HTERT RPE-1 (cell line): Measurements from ENCODE around the gene ST3GAL6.

Experiments used
- in situ Hi-C: fragments of 300-500 bp; cut with MboI; formaldehyde crosslinking; loops from 4 replicates; pipeline ENCODE4 v1.14.3; 2020; ENCODE audit warnings: low sequenced_read_pairs

The ST3GAL6 gene

DNA sequence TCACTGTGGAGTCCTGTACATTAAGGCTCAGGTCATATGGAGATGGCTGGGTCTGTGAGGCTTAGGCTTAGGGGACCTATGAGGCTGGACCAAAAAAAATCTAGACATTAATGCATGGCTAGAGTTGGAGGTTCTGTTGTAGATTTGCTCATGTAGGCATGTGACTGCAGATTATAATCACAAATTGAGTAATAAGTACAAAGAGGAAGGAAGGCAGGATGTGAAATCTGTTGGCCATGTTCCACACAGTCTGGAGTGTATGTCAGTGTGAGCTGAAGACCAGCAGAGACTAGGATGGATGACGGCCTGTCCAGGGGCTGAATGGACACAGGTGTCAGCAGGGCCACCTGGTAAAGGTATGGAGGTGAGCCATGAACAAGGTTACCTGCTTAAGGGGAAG lies at the start of gene ST3GAL6:
ST3GAL6 (plus strand) TSS at position 265 of the 400 bp plus-strand sequence. CDS start 5,101 bp downstream, outside the sequence.
- in situ Hi-C loops: no loop called here

DNA sequence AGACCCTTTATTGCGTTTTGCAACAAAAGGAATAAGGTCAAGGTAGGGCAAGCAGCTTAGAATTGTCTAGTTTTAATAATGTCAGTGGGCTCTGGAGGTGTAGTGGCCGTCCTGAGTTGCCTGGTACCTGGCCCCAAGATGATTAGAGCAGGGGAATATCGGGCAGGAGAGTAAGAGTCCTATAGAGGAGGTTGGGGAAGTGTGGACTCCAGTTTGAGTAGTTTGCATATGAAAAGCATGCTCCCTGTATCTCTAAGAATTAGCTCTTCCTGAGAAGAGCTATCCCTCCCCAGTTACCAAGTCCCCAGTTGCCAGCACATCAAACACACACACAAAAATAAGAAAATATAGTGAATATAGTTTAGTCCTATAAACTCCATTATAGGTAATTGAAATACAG lies 49.2 kb upstream of the ST3GAL6 start:
- in situ Hi-C loops: no loop called here

DNA sequence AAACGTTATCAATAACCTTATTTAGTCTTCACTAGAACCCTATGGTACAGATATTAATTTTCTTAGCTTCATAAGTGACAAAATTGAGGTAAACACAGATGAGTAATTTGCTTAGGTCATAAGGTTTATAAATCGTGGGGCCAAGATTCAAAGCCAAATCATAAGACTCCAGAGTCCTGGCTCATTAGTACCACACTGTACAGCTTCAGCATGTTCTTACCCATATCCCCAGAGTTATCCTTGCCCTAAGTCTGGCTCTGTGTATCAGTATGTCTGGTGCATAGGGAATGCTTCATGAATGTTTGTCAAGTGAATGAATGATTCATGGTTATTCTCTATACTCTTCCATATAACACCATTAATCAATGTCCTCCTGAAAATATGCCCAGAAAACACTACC lies 45.6 kb upstream of the ST3GAL6 start:
- in situ Hi-C loops: no loop called here

DNA sequence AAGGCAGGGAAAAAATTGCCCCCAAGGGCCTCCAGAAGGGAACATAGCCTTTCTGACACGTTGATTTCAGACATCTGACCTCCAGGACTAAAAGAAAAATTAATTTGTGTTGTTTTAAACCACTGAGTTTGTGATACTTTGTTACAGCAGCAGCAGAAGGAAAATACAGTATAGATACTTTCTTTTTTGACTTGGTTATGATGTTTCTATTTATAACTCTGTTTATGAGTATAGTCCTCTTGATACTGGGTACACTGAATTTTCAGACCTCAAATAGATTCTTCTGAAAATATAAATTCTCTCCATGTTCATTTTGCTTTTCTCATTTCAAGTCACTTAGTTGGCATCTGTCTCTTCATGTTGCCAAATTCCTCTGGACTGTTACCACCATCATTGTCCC lies 44.4 kb upstream of the ST3GAL6 start:
- in situ Hi-C loops: no loop called here

DNA sequence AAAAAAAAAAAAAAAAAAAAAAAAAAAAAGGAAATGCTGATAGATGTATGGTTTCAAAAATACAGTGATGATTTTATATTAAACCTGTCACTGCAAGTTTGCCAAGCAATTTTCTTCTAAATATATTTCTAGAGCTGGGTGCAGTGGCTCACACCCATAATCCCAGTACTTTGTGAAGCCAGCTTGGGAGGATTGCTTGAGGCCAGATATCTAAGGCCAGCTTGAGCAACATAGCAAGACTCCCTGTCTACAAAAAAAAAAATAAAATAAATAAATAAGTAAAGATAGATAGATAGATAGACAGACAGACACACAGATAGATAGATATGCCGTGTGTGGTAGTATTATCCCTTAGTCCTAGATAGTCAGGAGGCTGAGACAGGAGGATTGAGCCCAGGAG lies 41.4 kb upstream of the ST3GAL6 start:
- in situ Hi-C loops: no loop called here

GRCh38 chr3:98722389-98722788 lies 40.8 kb upstream of the ST3GAL6 start:
- in situ Hi-C loops: no loop called here

DNA sequence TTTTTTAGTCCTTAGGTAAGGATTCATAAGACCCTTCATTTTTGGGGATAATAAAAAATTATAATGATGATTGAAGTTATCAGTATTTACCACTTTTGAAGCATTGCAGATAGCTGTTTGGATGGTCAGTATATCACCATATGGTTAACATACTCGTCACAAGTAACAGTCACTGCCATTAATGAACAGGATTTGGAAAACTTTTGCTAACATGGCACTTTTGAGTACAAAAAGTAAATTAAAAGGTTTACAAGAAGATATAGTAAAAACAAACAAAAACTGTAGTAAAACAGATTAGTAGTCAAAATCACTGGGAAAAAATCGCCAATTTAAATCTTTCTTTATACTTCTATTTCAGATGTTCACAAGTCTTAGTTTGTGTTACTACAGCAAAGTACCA lies 37.8 kb upstream of the ST3GAL6 start:
- in situ Hi-C loops: no loop called here

DNA sequence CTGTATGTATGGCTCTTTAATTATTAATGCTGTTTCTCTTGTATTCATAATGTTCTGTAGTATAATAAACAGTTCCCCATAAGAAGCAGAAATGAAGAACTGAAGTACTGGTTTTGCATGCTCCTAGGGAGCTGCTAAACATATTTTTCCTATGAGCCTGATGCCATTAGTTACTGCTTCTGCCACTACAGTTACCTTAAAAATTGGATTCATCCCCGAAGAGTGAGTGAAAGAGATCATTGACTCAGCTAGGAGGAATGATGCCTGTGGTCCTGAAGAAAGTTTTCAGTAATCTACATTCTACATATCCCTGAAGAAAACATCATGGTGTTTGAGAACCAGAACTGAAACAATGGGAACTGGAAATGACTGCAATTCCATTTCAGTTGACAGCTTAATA lies 37.1 kb upstream of the ST3GAL6 start:
- in situ Hi-C loops: no loop called here

DNA sequence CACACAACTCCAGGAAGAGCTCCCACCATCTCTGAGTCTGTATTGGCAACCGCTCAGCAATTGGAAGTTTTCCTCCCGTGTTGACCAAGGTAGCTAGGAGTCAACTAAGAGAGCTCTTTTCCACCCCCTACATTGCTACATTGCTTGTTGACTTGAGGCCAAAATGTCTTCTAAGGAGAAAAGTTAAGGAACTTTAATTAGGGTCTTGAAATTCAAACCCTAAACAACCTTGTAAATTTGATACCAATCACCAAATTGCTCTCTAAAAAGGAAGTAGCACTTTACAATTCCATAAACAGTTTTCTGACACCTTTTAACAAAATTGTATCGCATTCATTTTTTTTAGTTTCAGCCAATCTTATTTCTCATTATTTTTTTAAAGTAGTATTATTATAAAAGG lies 35.5 kb upstream of the ST3GAL6 start:
- in situ Hi-C loops: no loop called here

DNA sequence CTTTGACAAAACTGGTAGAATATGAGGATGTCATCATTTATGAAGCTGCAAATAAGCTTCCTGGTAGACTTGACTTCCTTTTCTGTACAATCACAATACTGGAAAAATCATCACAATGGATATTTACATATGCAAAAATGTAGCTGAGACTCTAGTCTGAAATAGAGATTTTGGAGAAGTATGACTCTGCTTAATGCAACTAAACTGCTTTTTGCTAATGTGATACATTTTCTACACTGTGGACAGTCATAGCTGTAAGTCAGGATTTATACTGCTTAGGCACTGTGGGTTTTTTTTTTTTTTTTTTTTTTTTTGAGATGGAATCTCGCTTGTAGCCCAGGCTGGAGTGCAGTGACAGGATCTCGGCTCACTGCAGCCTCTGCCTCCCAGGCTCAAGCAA lies 34.5 kb upstream of the ST3GAL6 start:
- in situ Hi-C loops: no loop called here

DNA sequence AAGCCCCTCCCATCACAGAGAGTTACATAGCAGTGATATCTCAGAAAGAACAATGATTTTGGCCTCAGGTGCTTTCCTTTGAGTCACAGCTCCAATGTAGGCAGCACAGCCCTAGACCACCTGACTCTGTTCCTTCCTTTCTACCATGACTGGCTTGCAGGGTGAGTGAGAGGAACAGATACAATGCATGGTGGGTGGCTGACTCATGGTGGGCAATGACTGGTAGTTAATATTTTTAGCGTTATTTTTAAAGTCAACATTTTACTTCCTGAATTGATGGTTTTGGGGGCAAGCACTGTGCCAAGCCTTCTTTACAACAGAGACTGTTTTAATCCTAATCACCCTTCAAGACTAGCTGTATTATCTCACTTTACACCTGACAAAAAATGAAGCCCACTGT lies 32.8 kb upstream of the ST3GAL6 start:
- in situ Hi-C loops: no loop called here

- in situ Hi-C loops: no loop called here
Observed at GRCh38 chr3:98730886-98731537, 32.1 kb upstream of the ST3GAL6 start.

GRCh38 chr3:98731720-98732285 lies 31.3 kb upstream of the ST3GAL6 start:
- in situ Hi-C loops: no loop called here

DNA sequence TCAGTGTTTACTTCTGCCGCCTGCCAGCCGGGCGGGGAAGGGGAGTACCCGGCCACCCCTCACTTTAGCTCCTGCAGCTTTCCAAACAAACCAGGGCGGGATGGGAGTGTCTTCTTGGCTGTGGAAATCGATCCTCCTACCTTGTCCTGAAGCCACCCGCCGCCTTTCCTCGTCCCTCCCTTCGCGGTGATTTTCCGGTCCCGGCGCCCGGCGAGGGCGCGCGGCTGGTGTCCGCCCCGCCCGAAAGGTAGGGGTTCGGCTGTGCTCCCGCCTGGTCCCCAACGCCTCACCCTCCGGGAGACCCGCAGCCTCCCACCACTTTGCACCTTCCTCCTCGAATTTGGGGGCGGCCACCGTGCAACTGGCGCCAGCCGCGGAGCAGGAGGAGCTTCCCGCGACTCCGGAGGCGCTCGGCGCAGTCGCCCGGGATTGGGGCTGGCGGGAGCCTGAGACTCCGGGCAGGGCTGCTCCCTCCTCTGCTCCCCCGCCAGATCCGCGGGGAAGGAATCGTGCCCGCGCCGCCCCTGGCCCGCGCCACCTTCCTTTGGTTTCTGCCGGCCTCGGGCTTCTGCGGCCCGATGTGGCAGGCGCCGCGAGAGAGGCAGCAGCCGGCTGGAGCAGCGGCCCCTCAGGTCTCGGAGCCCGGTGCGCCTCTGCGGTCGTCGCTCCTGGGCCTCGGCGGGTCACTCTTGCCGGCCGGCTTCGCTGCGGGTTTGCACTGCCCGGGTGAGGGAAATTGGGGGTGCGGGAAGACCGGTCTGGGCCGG lies 30.7 kb upstream of the ST3GAL6 start:
- in situ Hi-C loops: no loop called here

DNA sequence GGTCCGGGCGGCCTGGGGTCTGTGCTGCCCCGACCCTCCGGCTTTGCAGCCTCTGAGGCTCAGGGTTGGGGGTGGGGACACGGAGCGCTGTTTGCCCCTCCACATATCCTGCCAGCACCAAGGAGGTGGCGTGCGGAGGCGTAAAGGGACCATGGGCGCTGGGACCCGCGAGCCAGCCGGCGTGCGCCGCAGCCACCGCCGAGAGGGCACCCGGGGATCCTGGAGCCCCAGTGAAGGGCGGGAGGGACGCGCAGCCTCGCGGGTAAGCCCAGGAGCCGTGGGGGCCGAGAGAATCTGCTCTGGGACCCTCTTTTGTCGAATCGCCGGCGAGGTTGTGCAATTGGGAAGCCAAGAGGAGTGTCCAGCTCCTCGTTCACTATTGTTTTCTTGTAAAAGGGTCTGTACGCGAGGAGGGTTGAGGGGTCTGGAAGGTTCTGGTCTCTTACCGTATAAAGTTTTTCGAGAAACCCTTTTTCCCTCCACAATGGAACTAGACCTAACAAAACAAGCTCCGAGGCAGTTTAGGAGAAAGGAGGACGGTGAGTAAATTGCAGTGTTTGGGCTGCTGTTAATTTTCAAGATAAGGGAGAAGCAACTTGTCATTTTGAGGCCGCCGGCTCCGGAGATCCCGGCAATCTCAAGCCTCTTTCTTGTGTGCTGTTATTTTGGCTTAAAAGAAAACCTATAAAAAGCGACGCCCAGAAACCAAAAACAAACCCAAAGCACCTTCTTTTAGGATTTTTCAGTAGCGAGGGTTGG lies 29.9 kb upstream of the ST3GAL6 start:
- in situ Hi-C loops: no loop called here

DNA sequence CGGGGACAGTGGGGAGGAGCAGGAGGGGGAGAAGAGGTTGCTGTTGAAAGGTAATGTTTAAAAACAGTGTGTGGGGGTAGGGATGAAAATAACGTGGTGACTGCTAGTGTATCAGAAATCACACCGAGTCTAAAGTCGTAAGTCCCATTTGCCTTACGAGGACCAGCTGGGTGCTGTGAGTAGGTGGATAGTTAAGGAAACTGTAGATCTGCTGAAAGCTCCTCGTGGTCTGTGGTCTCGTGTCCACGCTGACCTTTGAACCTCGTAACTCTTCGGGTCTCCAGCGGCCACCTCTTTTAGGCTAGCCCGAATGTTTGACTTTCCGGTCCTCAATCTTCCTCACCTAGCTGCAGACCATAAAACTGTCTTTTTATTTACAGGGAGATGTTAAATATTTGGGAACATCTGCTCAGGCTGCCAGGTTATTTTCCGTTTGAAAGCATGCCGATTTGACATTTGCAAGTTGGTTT lies 29.3 kb upstream of the ST3GAL6 start:
- in situ Hi-C loops: no loop called here

GRCh38 chr3:98734306-98734705 lies 28.8 kb upstream of the ST3GAL6 start:
- in situ Hi-C loops: no loop called here

- in situ Hi-C loops: no loop called here
Observed at GRCh38 chr3:98734735-98735134, 28.4 kb upstream of the ST3GAL6 start.

DNA sequence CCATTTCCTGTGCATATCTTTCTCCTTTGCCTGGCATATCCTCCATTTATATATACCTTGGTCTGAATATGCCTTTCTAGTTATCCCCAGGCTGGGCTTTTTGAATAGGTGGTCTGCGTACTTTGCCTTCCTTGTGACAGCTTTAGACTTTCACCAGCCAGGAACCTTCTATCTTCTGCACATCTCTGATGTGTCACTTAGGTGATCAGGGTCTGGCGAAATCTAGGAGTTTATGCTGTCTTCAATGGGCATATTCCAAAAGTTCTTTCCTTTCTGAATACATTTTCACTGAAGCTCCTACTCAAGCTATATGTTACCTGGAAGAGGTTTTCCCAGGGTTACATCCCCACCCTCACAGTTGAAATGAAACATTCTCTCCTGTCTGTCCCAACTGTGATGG lies 27.8 kb upstream of the ST3GAL6 start:
- in situ Hi-C loops: no loop called here

DNA sequence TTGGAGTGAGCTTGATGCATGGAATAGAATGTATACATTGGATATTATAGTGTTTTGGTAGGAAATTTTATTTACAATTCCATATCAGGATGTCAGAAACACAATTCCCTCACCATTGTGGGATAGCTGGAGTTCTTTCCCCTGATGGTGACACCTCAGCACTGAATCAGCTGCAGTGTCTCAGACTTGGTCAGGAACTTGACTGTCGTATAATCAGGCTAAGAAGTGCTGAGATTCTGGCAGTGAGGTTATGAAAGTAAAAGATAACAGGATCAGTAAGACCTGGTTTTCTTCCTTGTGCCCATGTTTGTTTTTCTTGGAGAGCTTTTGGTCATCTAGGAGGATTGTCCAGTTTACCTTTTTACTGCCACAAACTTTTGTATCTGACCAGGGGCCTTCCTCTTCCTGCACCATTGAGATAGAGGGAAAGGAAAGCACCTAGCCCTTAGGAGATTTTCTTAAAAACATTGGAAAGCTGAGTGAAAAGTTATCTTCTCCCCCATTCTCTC lies 27.3 kb upstream of the ST3GAL6 start:
- in situ Hi-C loops: no loop called here

GRCh38 chr3:98737301-98737700 lies 25.8 kb upstream of the ST3GAL6 start:
- in situ Hi-C loops: no loop called here
